GM21367 (cell line): ENCODE measurements around the gene AGAP3.

ENCODE experiments used
- ATAC-seq: cut with Tn5 transposase; IDR thresholded peaks from one replicate; pipeline ENCODE4 v1.9.1; 2021; ENCODE audit not compliant: unreplicated experiment

AGAP3 gene

GRCh38 chr7:151087245-151088018 is 1.2 kb downstream of the AGAP3 start:
- ATAC-seq = no peak

GRCh38 chr7:151088019-151088855 is 2.0 kb downstream of the AGAP3 start:
- ATAC-seq = no peak

- no peak for ATAC-seq
Measured at GRCh38 chr7:151088856-151089699, 2.8 kb downstream of the AGAP3 start.

- no peak for ATAC-seq
Measured at GRCh38 chr7:151089893-151090730, 3.8 kb downstream of the AGAP3 start.

- ATAC-seq = no peak
Measured at GRCh38 chr7:151091003-151091402, 4.7 kb downstream of the AGAP3 start.

GRCh38 chr7:151091431-151091830 is 5.2 kb downstream of the AGAP3 start:
- no peak for ATAC-seq

GRCh38 chr7:151091988-151092387 is 5.7 kb downstream of the AGAP3 start:
- ATAC-seq = no peak

GRCh38 chr7:151093748-151094147 is 7.5 kb downstream of the AGAP3 start:
- no peak for ATAC-seq

- no peak for ATAC-seq
Measured at GRCh38 chr7:151094675-151095074, 8.4 kb downstream of the AGAP3 start.

GRCh38 chr7:151095123-151095797 is 9.0 kb downstream of the AGAP3 start:
- no peak for ATAC-seq

GRCh38 chr7:151095828-151096475 is 9.7 kb downstream of the AGAP3 start:
- no peak for ATAC-seq

GRCh38 chr7:151099486-151100211 is 13.4 kb downstream of the AGAP3 start:
- no peak for ATAC-seq

GRCh38 chr7:151100921-151101320 is 14.6 kb downstream of the AGAP3 start:
- ATAC-seq = no peak

- ATAC-seq = no peak
Measured at GRCh38 chr7:151101621-151102396, 15.5 kb downstream of the AGAP3 start.

- no peak for ATAC-seq
Measured at GRCh38 chr7:151102991-151103390, 16.7 kb downstream of the AGAP3 start.

- ATAC-seq = no peak
Measured at GRCh38 chr7:151103973-151104372, 17.7 kb downstream of the AGAP3 start.

- ATAC-seq = no peak
Measured at GRCh38 chr7:151104411-151105235, 18.3 kb downstream of the AGAP3 start.
